Lower leg skin (tissue), 4 donors: ENCODE data around the gene TBCD. TPM values are rescaled to one million over a fixed set of nuclear protein-coding genes. Genes with fewer than 3 reads are reported as not detected.

ENCODE experiments used
- DNase-seq, 2 donors: peaks; one replicate each; pipeline ENCODE4 v3.0.0-alpha.2; 2019; ENCODE audit warnings: low spot score in 2 of 2
- H3K4me3 ChIP-seq: fragments of 200-600 bp; sonication (generic); 2 replicates; pipeline ENCODE4 v1.5.1; 2017; ENCODE audit warnings: mild to moderate bottlenecking, low read depth; ENCODE audit not compliant: poor library complexity, severe bottlenecking
- POLR2A ChIP-seq, 2 donors: fragments of 450-650 bp; IDR thresholded peaks; one replicate each; pipeline ENCODE4 v1.6.1; 2016 to 2017; ENCODE audit warnings: antibody characterized with exemption in 2 of 2, mild to moderate bottlenecking in 1 of 2, moderate library complexity in 1 of 2
- WGBS, 2 donors: methylation state at CpG; one replicate each; pipeline ENCODE4 v1.1.5; 2018; 5-methylcytosine and 5-hydroxymethylcytosine counted together
- intact Hi-C: fragments of 100-400 bp; cut with DNase I; formaldehyde crosslinking; loops from one replicate; pipeline ENCODE4 v1.15.0; 2023; ENCODE audit warnings: low total_unique reads
- total RNA-seq, 4 donors: library from RNA; depleted of rRNA; stranded (reverse); fragments of >200 nt; gene quantifications; one replicate each; pipeline ENCODE4 v1.1.0, GENCODE V29; 2016
- TF ChIP-seq, protein P1 (sequence below), 3 donors: fragments of 450-650 bp; IDR thresholded peaks; one replicate each; pipeline ENCODE4 v1.5.1; 2016; ENCODE audit warnings: antibody characterized with exemption in 3 of 3, mild to moderate bottlenecking in 3 of 3, moderate library complexity in 2 of 3

TBCD gene
- total RNA-seq, 4 donors from 2014 or later = 38.7 to 73.4 (median 51.5) TPM

- DNase-seq = no peak
- TF ChIP-seq, protein P1, sequence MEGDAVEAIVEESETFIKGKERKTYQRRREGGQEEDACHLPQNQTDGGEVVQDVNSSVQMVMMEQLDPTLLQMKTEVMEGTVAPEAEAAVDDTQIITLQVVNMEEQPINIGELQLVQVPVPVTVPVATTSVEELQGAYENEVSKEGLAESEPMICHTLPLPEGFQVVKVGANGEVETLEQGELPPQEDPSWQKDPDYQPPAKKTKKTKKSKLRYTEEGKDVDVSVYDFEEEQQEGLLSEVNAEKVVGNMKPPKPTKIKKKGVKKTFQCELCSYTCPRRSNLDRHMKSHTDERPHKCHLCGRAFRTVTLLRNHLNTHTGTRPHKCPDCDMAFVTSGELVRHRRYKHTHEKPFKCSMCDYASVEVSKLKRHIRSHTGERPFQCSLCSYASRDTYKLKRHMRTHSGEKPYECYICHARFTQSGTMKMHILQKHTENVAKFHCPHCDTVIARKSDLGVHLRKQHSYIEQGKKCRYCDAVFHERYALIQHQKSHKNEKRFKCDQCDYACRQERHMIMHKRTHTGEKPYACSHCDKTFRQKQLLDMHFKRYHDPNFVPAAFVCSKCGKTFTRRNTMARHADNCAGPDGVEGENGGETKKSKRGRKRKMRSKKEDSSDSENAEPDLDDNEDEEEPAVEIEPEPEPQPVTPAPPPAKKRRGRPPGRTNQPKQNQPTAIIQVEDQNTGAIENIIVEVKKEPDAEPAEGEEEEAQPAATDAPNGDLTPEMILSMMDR (IDR thresholded peaks at IDR 0.05) = no peak
- no peak for TF ChIP-seq POLR2A (IDR thresholded peaks at IDR 0.05)
- WGBS, 2 donors = 94% methylated on average over 24 to 25 of the region's 25 CpGs
- no peak overlapping the region for H3K4me3 ChIP-seq
- intact Hi-C loops = no loop called here
Observed at GRCh38 chr17:82923366-82924113, 171.7 kb downstream of the TBCD start.

DNA sequence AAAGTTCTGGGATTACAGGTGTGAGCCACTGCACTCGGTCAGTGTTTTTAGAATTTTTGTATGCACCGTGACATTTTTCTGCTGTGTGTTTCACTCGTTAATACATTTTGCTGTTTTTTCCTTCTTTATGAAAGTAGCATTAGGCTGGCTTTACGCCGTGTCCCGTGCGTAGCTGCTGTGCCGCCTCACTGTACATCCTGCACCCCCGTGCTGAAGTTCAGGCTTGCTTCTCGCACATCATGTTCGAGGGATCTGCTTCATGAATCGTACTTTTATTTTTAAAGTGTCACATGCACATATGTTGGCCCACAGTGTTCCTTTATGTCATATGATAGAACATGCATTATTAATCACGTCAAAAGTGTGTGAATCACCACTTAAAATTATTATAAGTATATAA lies 172.3 kb downstream of the TBCD start:
- no peak for TF ChIP-seq POLR2A (IDR thresholded peaks at IDR 0.05)
- TF ChIP-seq, protein P1 (IDR thresholded peaks at IDR 0.05) = no peak
- 96% methylated on average over 13 of the region's 13 CpGs for WGBS, 2 donors
- DNase-seq = no peak
- no peak overlapping the region for H3K4me3 ChIP-seq
- intact Hi-C loops = no loop called here

- no peak for DNase-seq
- intact Hi-C loops = no loop called here
- no peak for TF ChIP-seq POLR2A (IDR thresholded peaks at IDR 0.05)
- TF ChIP-seq, protein P1 (IDR thresholded peaks at IDR 0.05) = no peak
- no peak overlapping the region for H3K4me3 ChIP-seq
- WGBS, 2 donors = 84 to 85% methylated on average over 18 to 19 of the region's 19 CpGs
Observed at GRCh38 chr17:82924812-82925211, 172.9 kb downstream of the TBCD start.

DNA sequence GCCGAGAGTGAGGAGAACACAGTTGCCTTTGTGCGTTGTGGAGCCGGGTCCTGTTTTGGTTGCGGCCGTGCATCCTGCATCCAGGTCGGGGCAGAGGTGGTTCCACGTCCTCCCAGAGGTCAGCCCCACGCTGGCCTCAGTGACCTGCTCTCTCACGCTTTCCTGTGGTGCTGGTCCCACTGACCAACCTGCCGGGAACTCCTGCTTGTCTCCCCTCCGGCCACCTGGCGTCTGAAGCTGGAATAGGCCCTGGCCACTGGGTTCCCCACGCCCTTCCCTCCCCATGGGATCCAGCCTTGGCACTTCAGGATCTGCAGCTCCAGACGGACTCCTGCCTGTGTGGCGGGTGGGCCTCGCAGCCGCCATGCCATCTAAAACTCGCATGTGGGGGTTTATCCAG lies 173.5 kb downstream of the TBCD start:
- H3K4me3 ChIP-seq = no peak overlapping the region
- WGBS, 2 donors = 92 to 93% methylated on average over 18 of the region's 18 CpGs
- intact Hi-C loops = no loop called here
- no peak for TF ChIP-seq POLR2A (IDR thresholded peaks at IDR 0.05)
- TF ChIP-seq, protein P1 (IDR thresholded peaks at IDR 0.05) = no peak
- no peak for DNase-seq

DNA sequence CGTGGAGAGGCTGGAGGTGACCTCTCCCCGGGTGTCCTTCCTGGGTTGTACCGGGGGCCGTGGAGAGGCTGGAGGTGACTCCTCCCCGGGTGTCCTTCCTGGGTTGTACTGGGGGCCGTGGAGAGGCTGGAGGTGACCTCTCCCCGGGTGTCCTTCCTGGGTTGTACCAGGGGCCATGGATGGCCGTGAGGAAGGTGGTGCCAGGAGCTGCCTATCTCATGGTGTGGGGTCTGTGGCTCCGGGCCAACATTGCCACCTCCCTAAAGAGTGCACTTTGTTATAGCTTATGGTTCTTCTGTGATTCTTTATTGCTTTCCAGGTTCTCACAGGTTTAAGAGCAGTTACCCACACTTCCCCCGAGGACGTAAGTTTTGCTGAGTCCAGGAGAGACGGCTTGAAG lies 174.2 kb downstream of the TBCD start:
- TF ChIP-seq POLR2A (IDR thresholded peaks at IDR 0.05) = no peak
- TF ChIP-seq, protein P1 (IDR thresholded peaks at IDR 0.05) = no peak
- DNase-seq = no peak
- no peak overlapping the region for H3K4me3 ChIP-seq
- intact Hi-C loops = no loop called here
- WGBS, 2 donors = 90 to 100% methylated on average over 7 of the region's 12 CpGs

GRCh38 chr17:82926716-82927115 lies 174.9 kb downstream of the TBCD start:
- DNase-seq = no peak
- no peak overlapping the region for H3K4me3 ChIP-seq
- WGBS, 2 donors = 89 to 98% methylated on average over 18 of the region's 18 CpGs
- TF ChIP-seq, protein P1 (IDR thresholded peaks at IDR 0.05) = no peak
- TF ChIP-seq POLR2A (IDR thresholded peaks at IDR 0.05) = no peak
- intact Hi-C loops = no loop called here
